Measurements from ENCODE around the gene KLK3.

KLK3 gene

DNA sequence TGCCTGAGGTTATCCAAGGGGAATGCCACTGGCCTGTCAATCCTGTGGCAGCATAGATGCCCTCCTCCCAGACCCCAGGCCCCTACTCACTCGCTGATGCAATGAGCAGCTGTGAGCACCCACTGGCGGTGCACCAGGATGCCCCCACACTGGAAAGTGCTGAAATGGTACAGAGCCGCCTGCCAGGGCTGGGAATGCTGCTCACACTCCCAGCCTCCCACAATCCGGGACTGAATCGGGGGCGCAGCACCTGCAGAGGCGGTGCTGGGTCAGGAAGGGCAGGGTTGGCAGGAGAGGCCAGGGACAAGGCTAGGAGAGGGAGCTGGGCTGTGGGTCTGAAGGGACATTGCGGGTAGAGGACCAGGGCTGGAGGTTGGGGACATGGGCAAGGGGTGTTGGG is 33.1 kb upstream of the KLK3 start:
- no peak for TF ChIP-seq CTCF (conservative IDR thresholded peaks at IDR 0.05; ENCODE audit: control insufficient read depth, insufficient read depth, low read depth, low read length)
- DNase-seq (ENCODE audit: low read depth), result no peak
- H3K4me3 ChIP-seq (ENCODE audit: control insufficient read depth, low read depth, low read length), result no peak overlapping the region

DNA sequence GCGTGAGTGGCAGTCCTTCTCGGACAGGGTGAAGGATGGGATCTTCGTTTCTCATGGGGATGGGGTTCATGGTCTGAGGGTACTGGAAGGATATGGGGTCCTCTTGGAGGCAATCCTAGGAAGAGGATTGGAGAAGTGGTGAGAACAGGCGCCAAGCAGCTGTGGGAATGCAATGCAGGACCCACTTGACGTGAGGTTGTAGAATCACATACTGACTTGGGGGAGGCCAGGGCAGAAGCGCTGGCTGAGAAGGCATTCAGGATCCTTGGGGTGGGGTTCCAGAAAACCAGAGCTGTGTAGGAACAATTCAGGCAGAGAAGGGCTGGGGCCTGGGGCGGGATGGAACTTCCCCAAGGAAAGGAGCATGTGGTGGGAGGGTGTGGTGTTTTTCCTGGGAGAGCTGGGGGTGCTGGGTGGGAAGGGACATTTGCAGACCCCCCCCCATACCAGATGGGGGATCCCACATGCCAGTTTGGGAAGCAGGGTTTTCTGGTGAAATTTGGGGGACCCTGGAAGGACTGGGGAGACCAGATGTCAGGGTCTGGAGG is 32.0 kb upstream of the KLK3 start:
- no peak for TF ChIP-seq CTCF (conservative IDR thresholded peaks at IDR 0.05; ENCODE audit: control insufficient read depth, insufficient read depth, low read depth, low read length)
- no peak overlapping the region for H3K4me3 ChIP-seq (ENCODE audit: control insufficient read depth, low read depth, low read length)
- no peak for DNase-seq (ENCODE audit: low read depth)

- DNase-seq (ENCODE audit: low read depth), result no peak
- H3K4me3 ChIP-seq (ENCODE audit: control insufficient read depth, low read depth, low read length), result no peak within 1 kb of the TSS
- no peak for TF ChIP-seq CTCF (conservative IDR thresholded peaks at IDR 0.05; ENCODE audit: control insufficient read depth, insufficient read depth, low read depth, low read length)
Observed at GRCh38 chr19:50823389-50824042, 31.2 kb upstream of the KLK3 start, which contains the start of gene KLK1. TSS of gene KLK1 (minus strand) at chr19:50823787. CDS start at chr19:50823748, 39 bp downstream.

DNA sequence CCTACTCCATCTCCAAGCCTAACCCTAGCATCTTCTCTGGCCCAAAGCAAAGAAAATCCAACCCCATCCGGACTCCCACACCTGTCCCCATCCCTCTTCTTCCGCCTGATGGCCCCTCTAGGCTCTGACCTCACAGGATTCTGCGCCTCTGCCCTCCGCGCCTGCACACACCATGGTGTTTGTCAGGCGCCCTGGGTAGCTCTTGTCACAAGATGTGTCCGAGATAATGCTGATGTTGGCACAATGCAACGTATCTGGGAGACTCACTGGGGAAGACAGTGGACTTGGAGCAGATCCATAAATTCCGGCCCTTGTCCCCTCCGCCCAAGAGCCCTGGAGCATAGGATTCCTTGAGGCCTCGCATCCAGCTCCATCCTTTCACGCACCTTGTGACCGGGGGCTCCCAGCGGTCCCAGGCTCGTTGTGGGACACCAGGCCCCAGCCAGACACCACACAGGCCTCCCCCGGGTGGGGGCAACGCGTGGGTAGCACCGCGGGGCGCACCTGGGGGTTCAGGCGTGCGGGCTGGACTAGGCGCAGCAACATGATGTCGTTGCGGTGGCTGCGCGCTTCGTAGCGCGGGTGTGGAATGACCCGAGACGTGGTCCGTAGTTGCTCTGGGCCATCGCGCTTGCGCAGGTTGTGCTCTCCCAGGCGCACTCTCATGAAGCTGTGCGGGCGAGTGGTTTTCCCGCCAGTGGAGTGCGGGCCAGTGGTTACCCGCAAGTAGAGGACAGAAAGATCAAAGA is 28.0 kb upstream of the KLK3 start:
- no peak for TF ChIP-seq CTCF (conservative IDR thresholded peaks at IDR 0.05; ENCODE audit: control insufficient read depth, insufficient read depth, low read depth, low read length)
- no peak for DNase-seq (ENCODE audit: low read depth)
- H3K4me3 ChIP-seq (ENCODE audit: control insufficient read depth, low read depth, low read length), result no peak overlapping the region

DNA sequence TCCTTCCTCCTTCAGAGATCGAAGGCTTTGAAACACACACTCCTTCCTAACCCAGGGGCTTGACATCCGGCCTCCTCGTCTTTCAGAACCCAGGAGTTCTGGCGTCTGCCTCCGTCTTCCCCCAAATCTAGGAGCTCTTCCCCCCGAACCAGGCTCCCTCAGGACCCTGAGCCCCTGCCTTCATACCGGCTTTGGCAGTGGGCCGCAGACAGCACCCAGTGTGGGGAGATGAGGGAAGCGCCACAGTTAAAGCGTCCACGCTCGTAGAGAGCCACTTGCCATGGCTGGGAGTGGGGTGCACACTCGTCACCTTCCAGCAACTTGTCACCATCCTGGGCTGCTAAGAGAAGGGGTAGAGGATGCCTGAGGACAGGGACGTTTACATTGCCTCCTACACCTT is 27.2 kb upstream of the KLK3 start:
- DNase-seq (ENCODE audit: low read depth), result no peak
- no peak overlapping the region for H3K4me3 ChIP-seq (ENCODE audit: control insufficient read depth, low read depth, low read length)
- no peak for TF ChIP-seq CTCF (conservative IDR thresholded peaks at IDR 0.05; ENCODE audit: control insufficient read depth, insufficient read depth, low read depth, low read length)

DNA sequence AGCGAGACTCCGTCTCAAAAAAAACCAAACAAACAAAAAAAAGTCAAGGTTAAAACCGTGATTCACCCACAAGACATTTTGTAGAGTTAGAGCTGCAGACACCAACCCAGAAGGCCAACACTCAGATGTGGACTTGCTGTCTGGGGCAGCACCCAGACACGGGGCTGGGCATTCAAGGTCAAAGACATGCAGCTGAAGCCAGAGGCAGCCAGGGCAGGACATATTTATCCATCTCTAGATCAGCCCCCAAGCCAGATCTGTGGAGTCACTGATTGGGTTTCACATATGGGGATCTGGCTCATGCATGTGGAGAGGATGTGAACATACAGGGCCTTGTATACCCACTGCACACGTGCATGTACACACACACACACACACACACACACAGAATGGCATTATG is 24.9 kb upstream of the KLK3 start:
- no peak overlapping the region for H3K4me3 ChIP-seq (ENCODE audit: control insufficient read depth, low read depth, low read length)
- TF ChIP-seq CTCF (conservative IDR thresholded peaks at IDR 0.05; ENCODE audit: control insufficient read depth, insufficient read depth, low read depth, low read length), result no peak

More for the DNA sequence above, 24.9 kb upstream of the KLK3 start:
- no peak for DNase-seq (ENCODE audit: low read depth)
